Activated naive CD4-positive, alpha-beta T cell treated with anti-CD3 and anti-CD28 coated beads for 36 hours (primary cell): ENCODE measurements around the gene MYO1D. TPM values are rescaled to one million over a fixed set of nuclear protein-coding genes. Genes with fewer than 3 reads are reported as not detected.
"Not testable (repeated sequence)": the region's sequence is repeated elsewhere in the genome, so short reads cannot be mapped to it uniquely, and the experiment has no call there.

Experiments used
- CTCF ChIA-PET: fragments of 350-600 bp; sonication (Branson Sonifier 250); formaldehyde crosslinking; loops from one replicate; lab custom pipeline; 2021; ENCODE audit warnings: antibody characterized with exemption; lab: Charles Lee
- DNase-seq: peaks from one replicate; pipeline ENCODE4 v3.0.0-alpha.2; 2020
- H3K27ac Mint-ChIP-seq: one replicate; pipeline ENCODE4 v1.8.0; 2021; ENCODE audit warnings: mild to moderate bottlenecking, mixed read lengths
- H3K27me3 Mint-ChIP-seq: one replicate; pipeline ENCODE4 v1.8.0; 2021; ENCODE audit warnings: low read depth, mixed read lengths
- H3K36me3 Mint-ChIP-seq: one replicate; pipeline ENCODE4 v1.8.0; 2021; ENCODE audit warnings: low read depth, mixed read lengths
- H3K4me1 Mint-ChIP-seq: one replicate; pipeline ENCODE4 v1.8.0; 2021; ENCODE audit warnings: low read depth, mixed read lengths
- H3K4me3 Mint-ChIP-seq: one replicate; pipeline ENCODE4 v1.8.0; 2021; ENCODE audit warnings: mild to moderate bottlenecking, moderate library complexity, mixed read lengths
- H3K9me3 Mint-ChIP-seq: one replicate; pipeline ENCODE4 v1.8.0; 2021; ENCODE audit warnings: mixed read lengths
- intact Hi-C: fragments of 100-400 bp; cut with micrococcal nuclease; formaldehyde crosslinking; loops from one replicate; pipeline ENCODE4 v1.15.1; 2023
- total RNA-seq, 2 experiments: library from RNA; stranded (reverse); gene quantifications; one replicate each; pipeline ENCODE4 v1.2.3, GENCODE V29; 2021

MYO1D gene
- total RNA-seq, 2 experiments from 2014 or later = 6.7 to 8.3 TPM

- DNase-seq = no peak
- CTCF ChIA-PET = no interaction called here
- intact Hi-C loops = no loop called here
- no peaks in the 10 kb centered on the region for H3K27me3 Mint-ChIP-seq
- H3K9me3 Mint-ChIP-seq = peaks cover 5% of the 10 kb centered on the region
- H3K27ac Mint-ChIP-seq = no peak overlapping the region
- H3K36me3 Mint-ChIP-seq = peaks cover 3% of the 10 kb centered on the region
- no peak overlapping the region for H3K4me3 Mint-ChIP-seq
- H3K4me1 Mint-ChIP-seq = no peaks in the 10 kb centered on the region
Measured at GRCh38 chr17:32733401-32733800, 143.5 kb downstream of the MYO1D start.

GRCh38 chr17:32732900-32733299, 144.0 kb downstream of the MYO1D start:
- H3K4me3 Mint-ChIP-seq = no peak overlapping the region
- H3K27ac Mint-ChIP-seq = no peak overlapping the region
- H3K9me3 Mint-ChIP-seq = peaks cover 5% of the 10 kb centered on the region
- CTCF ChIA-PET = no interaction called here
- H3K27me3 Mint-ChIP-seq = no peaks in the 10 kb centered on the region
- no peak for DNase-seq
- H3K4me1 Mint-ChIP-seq = no peaks in the 10 kb centered on the region
- peaks cover 3% of the 10 kb centered on the region for H3K36me3 Mint-ChIP-seq
- intact Hi-C loops = no loop called here

DNA sequence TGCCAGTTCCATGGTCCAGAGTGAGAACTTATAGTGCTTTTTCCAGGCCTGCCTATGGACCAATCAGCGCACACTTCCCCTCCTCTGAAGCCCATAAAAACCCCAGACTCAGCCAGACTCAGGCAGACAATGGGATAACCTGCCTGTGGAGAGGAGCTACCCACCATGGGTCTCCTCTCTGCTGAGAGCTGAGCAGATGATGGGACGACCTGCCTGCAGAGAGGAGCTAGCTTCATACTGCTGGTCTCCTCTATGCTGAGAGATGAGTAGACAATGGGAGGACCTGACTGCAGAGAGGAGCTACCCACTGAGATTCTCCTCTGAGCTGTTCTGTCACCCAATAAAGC, 144.7 kb downstream of the MYO1D start:
- Mint-ChIP-seq H3K27me3 (no peaks in the 10 kb centered on the region), H3K4me3 (no peak overlapping the region), H3K36me3 (peaks cover 3% of the 10 kb centered on the region), H3K4me1 (no peaks in the 10 kb centered on the region), H3K27ac (no peak overlapping the region), H3K9me3 (peaks cover 5% of the 10 kb centered on the region)
- intact Hi-C loops = no loop called here
- CTCF ChIA-PET = no interaction called here
- no peak for DNase-seq

- H3K27me3 Mint-ChIP-seq = no peaks in the 10 kb centered on the region
- H3K9me3 Mint-ChIP-seq = peaks cover 5% of the 10 kb centered on the region
- intact Hi-C loops = no loop called here
- H3K4me3 Mint-ChIP-seq = no peak overlapping the region
- peaks cover 3% of the 10 kb centered on the region for H3K36me3 Mint-ChIP-seq
- CTCF ChIA-PET = no interaction called here
- no peak for DNase-seq
- no peak overlapping the region for H3K27ac Mint-ChIP-seq
- H3K4me1 Mint-ChIP-seq = no peaks in the 10 kb centered on the region
Measured at GRCh38 chr17:32731556-32732295, 145.2 kb downstream of the MYO1D start.

- CTCF ChIA-PET = interaction anchor here (0.9 kb wide), 1 partner anchor 8 kb away, joined by 3 read pairs; no protein-coding TSS in a partner anchor
- Mint-ChIP-seq H3K36me3 (peaks cover 7% of the 10 kb centered on the region), H3K9me3 (peaks cover 10% of the 10 kb centered on the region), H3K27me3 (no peaks in the 10 kb centered on the region), H3K4me3 (no peak overlapping the region), H3K27ac (no peak overlapping the region), H3K4me1 (no peaks in the 10 kb centered on the region)
- intact Hi-C loops = no loop called here
- DNase-seq = no peak
Measured at GRCh38 chr17:32727681-32728080, 149.2 kb downstream of the MYO1D start.

- Mint-ChIP-seq H3K4me3 (no peak overlapping the region), H3K4me1 (no peaks in the 10 kb centered on the region), H3K36me3 (peaks cover 7% of the 10 kb centered on the region), H3K27me3 (no peaks in the 10 kb centered on the region), H3K27ac (no peak overlapping the region), H3K9me3 (peaks cover 6% of the 10 kb centered on the region)
- intact Hi-C loops = no loop called here
- CTCF ChIA-PET = no interaction called here
- DNase-seq = no peak
Measured at GRCh38 chr17:32725697-32726096, 151.2 kb downstream of the MYO1D start.

DNA sequence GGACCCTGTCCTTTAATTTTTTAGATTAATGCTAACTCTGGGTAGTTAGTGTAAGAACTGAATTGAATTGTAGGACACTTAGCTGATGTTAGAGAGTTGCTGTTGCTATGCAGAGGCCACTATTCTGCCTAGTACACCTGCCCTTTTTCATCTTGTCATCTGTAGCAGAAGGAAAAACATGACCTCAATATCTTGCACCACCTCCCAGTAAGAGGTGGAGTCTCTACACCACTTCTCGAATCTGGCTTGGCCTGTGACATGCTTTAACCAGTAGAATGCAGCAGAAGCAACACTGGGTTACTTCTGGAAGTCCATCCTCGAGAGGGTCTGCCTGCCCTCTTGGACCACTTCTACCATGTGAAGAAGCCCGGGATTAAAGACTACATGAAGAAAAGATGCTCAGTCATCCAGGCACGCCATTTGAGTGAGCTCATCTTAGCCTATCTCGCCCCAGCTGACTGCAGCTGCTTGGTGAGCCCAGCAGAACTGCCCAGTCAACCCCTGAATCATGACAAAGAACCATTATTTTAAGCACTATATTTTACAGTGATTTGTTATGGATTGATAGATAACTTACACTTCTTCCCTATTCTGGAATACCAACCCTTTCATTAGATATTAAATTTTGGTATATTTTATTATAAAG, 153.5 kb downstream of the MYO1D start:
- H3K27me3 Mint-ChIP-seq = no peaks in the 10 kb centered on the region
- H3K27ac Mint-ChIP-seq = no peak overlapping the region
- peaks cover 10% of the 10 kb centered on the region for H3K36me3 Mint-ChIP-seq
- CTCF ChIA-PET = interaction anchor here (1.1 kb wide), 1 partner anchor 65 kb away, joined by 3 read pairs; no protein-coding TSS in a partner anchor
- intact Hi-C loops = no loop called here
- no peaks in the 10 kb centered on the region for H3K4me1 Mint-ChIP-seq
- H3K9me3 Mint-ChIP-seq = peaks cover 6% of the 10 kb centered on the region
- no peak overlapping the region for H3K4me3 Mint-ChIP-seq
- no peak for DNase-seq

GRCh38 chr17:32722733-32723132, 154.2 kb downstream of the MYO1D start:
- Mint-ChIP-seq H3K9me3 (peaks cover 6% of the 10 kb centered on the region), H3K27me3 (no peaks in the 10 kb centered on the region), H3K27ac (no peak overlapping the region), H3K4me3 (no peak overlapping the region), H3K36me3 (peaks cover 10% of the 10 kb centered on the region), H3K4me1 (no peaks in the 10 kb centered on the region)
- DNase-seq = no peak
- intact Hi-C loops = no loop called here
- CTCF ChIA-PET = no interaction called here

DNA sequence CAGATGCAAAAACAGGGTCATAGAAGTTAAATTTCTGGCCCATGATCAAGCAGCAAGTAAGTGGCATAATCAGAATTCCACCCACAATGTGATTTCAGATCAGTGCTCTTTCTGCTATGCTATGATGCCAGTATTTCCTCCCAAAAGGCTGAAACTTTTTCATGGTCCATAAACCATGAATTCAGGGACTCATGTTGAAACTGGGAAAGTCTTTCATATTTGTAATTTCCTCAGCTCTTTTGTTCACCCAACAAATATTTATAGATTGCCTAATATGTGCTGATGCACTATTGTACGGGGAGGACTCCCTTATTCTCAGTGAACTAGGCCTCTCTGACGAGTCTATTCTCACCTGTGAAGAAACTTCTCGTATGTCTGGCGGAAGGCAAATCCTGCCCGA, 156.3 kb downstream of the MYO1D start:
- CTCF ChIA-PET = interaction anchor here (0.9 to 1.5 kb wide), 2 partner anchors 61 to 158 kb away, joined by 3 to 6 read pairs; no protein-coding TSS in a partner anchor
- no peak for DNase-seq

GRCh38 chr17:32719689-32720088, 157.2 kb downstream of the MYO1D start:
- Mint-ChIP-seq H3K4me1 (no peaks in the 10 kb centered on the region), H3K27me3 (no peaks in the 10 kb centered on the region), H3K27ac (no peak overlapping the region), H3K9me3 (no peaks in the 10 kb centered on the region), H3K36me3 (peaks cover 5% of the 10 kb centered on the region), H3K4me3 (no peak overlapping the region)
- CTCF ChIA-PET = no interaction called here
- no peak for DNase-seq
- intact Hi-C loops = no loop called here

More for the DNA sequence above, 156.3 kb downstream of the MYO1D start:
- no peak overlapping the region for H3K4me3 Mint-ChIP-seq
- no peak overlapping the region for H3K27ac Mint-ChIP-seq
- H3K36me3 Mint-ChIP-seq = peaks cover 10% of the 10 kb centered on the region
- intact Hi-C loops = no loop called here
- peaks cover 5% of the 10 kb centered on the region for H3K9me3 Mint-ChIP-seq
- no peaks in the 10 kb centered on the region for H3K4me1 Mint-ChIP-seq
- no peaks in the 10 kb centered on the region for H3K27me3 Mint-ChIP-seq

GRCh38 chr17:32714922-32715321, 162.0 kb downstream of the MYO1D start:
- CTCF ChIA-PET, H3K4me1 Mint-ChIP-seq, H3K27ac Mint-ChIP-seq, H3K9me3 Mint-ChIP-seq, H3K4me3 Mint-ChIP-seq, intact Hi-C loops, DNase-seq, H3K27me3 Mint-ChIP-seq, H3K36me3 Mint-ChIP-seq: not testable (repeated sequence)

DNA sequence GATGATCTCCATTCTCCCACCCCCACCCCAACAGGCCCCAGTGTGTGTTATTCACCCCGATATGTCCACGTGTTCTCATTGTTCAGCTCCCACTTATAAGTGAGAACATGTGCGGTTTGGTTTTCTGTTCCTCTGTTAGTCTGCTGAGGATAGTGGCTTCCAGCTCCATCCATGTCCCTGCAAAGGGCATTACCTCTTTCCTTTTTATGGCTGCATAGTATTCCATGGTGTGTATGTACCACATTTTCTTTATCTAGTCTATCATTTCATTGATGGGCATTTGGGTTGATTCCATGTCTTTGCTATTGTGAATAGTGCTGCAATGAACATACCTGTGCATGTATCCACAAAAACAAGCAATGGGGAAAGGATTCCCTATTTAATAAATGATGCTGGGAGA, 162.7 kb downstream of the MYO1D start:
- H3K4me1 Mint-ChIP-seq, H3K27ac Mint-ChIP-seq, H3K27me3 Mint-ChIP-seq, CTCF ChIA-PET, H3K36me3 Mint-ChIP-seq, H3K9me3 Mint-ChIP-seq, H3K4me3 Mint-ChIP-seq, DNase-seq, intact Hi-C loops: not testable (repeated sequence)

DNA sequence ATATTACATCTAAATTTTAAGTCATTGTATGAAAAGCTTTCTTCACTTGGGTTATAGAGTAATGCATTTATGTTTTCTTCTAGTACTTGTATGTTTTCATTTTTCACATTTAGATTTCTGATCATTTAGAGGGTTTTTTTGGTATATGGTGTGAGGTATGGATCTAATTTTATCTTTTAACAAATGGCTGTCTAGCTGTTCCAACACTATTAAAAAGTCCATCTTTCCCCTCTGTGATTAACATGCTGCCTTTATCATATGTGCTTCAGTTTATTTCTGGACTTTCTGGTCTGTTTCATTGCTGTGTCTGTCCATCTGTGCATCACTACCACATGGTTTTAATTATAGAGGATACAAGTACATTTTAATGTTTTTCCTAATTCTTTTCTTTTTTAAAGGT, 163.8 kb downstream of the MYO1D start:
- Mint-ChIP-seq H3K9me3 (no peaks in the 10 kb centered on the region), H3K4me1 (no peaks in the 10 kb centered on the region), H3K27ac (no peak overlapping the region), H3K36me3 (peaks cover 2% of the 10 kb centered on the region), H3K27me3 (no peaks in the 10 kb centered on the region), H3K4me3 (no peak overlapping the region)
- no peak for DNase-seq
- intact Hi-C loops = no loop called here
- CTCF ChIA-PET = no interaction called here
